Measurements from ENCODE around the gene DRG1.

DRG1 gene

GRCh38 chr22:31440681-31441080 is 41.3 kb downstream of the DRG1 start:
- in situ Hi-C loops (cut with HindIII; ENCODE audit: low sequenced_read_pairs) = no loop called here
- H3K4me3 ChIP-seq (ENCODE audit: low read depth, low read length) = no peak overlapping the region
- no peak for DNase-seq (ENCODE audit: low read depth)
- TF ChIP-seq, protein P1, sequence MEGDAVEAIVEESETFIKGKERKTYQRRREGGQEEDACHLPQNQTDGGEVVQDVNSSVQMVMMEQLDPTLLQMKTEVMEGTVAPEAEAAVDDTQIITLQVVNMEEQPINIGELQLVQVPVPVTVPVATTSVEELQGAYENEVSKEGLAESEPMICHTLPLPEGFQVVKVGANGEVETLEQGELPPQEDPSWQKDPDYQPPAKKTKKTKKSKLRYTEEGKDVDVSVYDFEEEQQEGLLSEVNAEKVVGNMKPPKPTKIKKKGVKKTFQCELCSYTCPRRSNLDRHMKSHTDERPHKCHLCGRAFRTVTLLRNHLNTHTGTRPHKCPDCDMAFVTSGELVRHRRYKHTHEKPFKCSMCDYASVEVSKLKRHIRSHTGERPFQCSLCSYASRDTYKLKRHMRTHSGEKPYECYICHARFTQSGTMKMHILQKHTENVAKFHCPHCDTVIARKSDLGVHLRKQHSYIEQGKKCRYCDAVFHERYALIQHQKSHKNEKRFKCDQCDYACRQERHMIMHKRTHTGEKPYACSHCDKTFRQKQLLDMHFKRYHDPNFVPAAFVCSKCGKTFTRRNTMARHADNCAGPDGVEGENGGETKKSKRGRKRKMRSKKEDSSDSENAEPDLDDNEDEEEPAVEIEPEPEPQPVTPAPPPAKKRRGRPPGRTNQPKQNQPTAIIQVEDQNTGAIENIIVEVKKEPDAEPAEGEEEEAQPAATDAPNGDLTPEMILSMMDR (IDR thresholded peaks at IDR 0.05; ENCODE audit: low read depth, low read length, missing control alignments) = no peak

DNA sequence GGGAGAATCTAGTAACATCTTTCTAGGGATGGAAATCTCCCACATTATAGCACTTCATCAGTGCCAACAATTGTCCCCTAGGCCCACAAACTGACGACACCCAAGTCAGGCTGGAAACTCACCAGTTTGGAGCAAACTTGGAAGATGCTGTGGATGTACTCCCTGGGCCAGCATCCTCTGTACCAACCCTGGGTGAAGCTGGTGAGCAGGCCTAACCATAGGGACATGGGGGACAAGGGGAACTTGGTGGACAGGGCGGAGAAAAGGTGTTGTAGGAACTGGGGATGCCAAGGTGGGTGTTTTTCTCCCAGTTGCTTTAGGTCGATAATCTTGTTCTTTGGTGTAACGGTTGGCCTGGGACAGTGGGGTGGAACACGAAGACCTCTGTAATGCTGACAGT is 42.2 kb downstream of the DRG1 start:
- DNase-seq (ENCODE audit: low read depth) = no peak
- no peak overlapping the region for H3K4me3 ChIP-seq (ENCODE audit: low read depth, low read length)
- in situ Hi-C loops (cut with HindIII; ENCODE audit: low sequenced_read_pairs) = no loop called here
- TF ChIP-seq, protein P1 (IDR thresholded peaks at IDR 0.05; ENCODE audit: low read depth, low read length, missing control alignments) = no peak

- in situ Hi-C loops (cut with HindIII; ENCODE audit: low sequenced_read_pairs) = no loop called here
- no peak overlapping the region for H3K4me3 ChIP-seq (ENCODE audit: low read depth, low read length)
- DNase-seq (ENCODE audit: low read depth) = no peak
- TF ChIP-seq, protein P1 (IDR thresholded peaks at IDR 0.05; ENCODE audit: low read depth, low read length, missing control alignments) = no peak
Measured at GRCh38 chr22:31442768-31443489, 43.5 kb downstream of the DRG1 start.

DNA sequence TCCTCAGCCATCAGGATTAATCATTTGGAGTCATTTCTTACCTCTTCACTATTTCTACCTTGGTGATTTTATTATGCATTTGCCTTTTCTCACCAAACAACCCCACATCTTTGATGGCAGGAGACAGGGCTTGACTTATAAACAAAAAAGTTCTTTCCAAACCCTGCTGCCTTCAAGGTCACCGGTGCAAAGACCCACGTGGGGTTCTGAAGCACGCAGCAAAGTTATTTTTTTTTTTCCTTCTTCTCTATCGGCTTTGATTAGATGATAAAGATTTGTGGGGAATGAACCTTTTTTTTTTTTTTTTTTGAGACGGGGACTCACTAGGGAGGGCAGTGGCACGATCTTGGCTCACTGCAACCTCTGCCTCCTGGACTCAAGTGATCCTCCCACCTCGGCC is 44.1 kb downstream of the DRG1 start:
- TF ChIP-seq, protein P1 (IDR thresholded peaks at IDR 0.05; ENCODE audit: low read depth, low read length, missing control alignments) = no peak

DNA sequence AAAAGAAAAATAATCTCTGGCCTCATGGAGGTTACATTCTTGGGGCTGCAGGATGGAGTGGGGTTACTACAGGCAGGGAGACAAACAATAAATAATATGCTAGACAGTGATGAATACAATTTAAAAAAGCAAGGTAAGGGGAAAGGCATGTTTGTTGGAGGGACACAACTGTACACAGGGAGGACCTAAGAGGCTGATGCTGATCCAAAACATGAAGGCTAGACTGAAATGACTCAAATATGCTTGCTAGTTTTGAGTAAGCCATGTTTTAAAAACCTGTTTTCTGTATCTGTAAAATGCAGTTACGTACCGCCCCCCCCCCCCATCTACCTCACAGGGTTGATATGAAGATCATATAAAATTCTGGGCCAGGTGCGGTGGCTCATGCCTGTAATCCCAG is 46.2 kb downstream of the DRG1 start:
- in situ Hi-C loops (cut with HindIII; ENCODE audit: low sequenced_read_pairs) = no loop called here

More for the DNA sequence above, 44.1 kb downstream of the DRG1 start:
- in situ Hi-C loops (cut with HindIII; ENCODE audit: low sequenced_read_pairs) = no loop called here
- H3K4me3 ChIP-seq (ENCODE audit: low read depth, low read length) = no peak overlapping the region
- DNase-seq (ENCODE audit: low read depth) = no peak

GRCh38 chr22:31446208-31446607 is 46.8 kb downstream of the DRG1 start:
- TF ChIP-seq, protein P1 (IDR thresholded peaks at IDR 0.05; ENCODE audit: low read depth, low read length, missing control alignments) = no peak
- no peak overlapping the region for H3K4me3 ChIP-seq (ENCODE audit: low read depth, low read length)
- no peak for DNase-seq (ENCODE audit: low read depth)
- in situ Hi-C loops (cut with HindIII; ENCODE audit: low sequenced_read_pairs) = no loop called here

More for the DNA sequence above, 46.2 kb downstream of the DRG1 start:
- TF ChIP-seq, protein P1 (IDR thresholded peaks at IDR 0.05; ENCODE audit: low read depth, low read length, missing control alignments) = no peak
- DNase-seq (ENCODE audit: low read depth) = no peak
- H3K4me3 ChIP-seq (ENCODE audit: low read depth, low read length) = no peak overlapping the region
